ENCODE data around the gene STARD9. TPM values are rescaled to one million over a fixed set of nuclear protein-coding genes. Genes with fewer than 3 reads are reported as not detected.

The STARD9 gene
- total and polyA plus RNA-seq, 10 of the 15 experiments (the other 5 are each of a cell fraction or from before 2014, with no cell fraction given), result 0.58 to 11.5 (median 6.1) TPM

GRCh38 chr15:42736793-42737528, 161.6 kb downstream of the STARD9 start, which contains the start of gene CDAN1 (continued):
- TF ChIP-seq CUX1 (IDR thresholded peaks at IDR 0.05; ENCODE audit: insufficient replicate concordance, low read depth, low read length), result no peak
- peak; percentile 52; the same call in 1 of the 2 replicates for TF ChIP-seq ZNF207 (IDR thresholded peaks at IDR 0.05; ENCODE audit: borderline replicate concordance)
- no peak for TF ChIP-seq MEF2A (IDR thresholded peaks at IDR 0.05; ENCODE audit: insufficient read depth, low read depth, low read length)
- 0 out of 2 replicates have a peak, but pooled peaks have one; percentile 46 for TF ChIP-seq NR2F1 (conservative IDR thresholded peaks at IDR 0.05)
- TF ChIP-seq NKRF (conservative IDR thresholded peaks at IDR 0.05), result peak; percentile 74
- TF ChIP-seq NRF1 (conservative IDR thresholded peaks at IDR 0.05; ENCODE audit: low read depth, low read length), result peak; percentile 55

Data from GM12878 (cell line).